Body of pancreas (tissue), 4 donors: ENCODE results near the gene CCDC81.

Source experiments
- POLR2A ChIP-seq, 3 donors: fragments of 450-650 bp; IDR thresholded peaks; one replicate each; pipeline ENCODE4 v1.6.1; 2016; ENCODE audit warnings: antibody characterized with exemption in 3 of 3, mild to moderate bottlenecking in 2 of 3
- TF ChIP-seq, protein P1 (sequence below), 7 experiments: fragments of 450-650 bp in 4 of 7; fragments of 200-600 bp in 3 of 7; sonication (generic) in 3 of 7; IDR thresholded peaks; one replicate each; pipeline ENCODE4 v1.5.1; 2016 to 2019; ENCODE audit warnings: antibody characterized with exemption in 7 of 7

DNA sequence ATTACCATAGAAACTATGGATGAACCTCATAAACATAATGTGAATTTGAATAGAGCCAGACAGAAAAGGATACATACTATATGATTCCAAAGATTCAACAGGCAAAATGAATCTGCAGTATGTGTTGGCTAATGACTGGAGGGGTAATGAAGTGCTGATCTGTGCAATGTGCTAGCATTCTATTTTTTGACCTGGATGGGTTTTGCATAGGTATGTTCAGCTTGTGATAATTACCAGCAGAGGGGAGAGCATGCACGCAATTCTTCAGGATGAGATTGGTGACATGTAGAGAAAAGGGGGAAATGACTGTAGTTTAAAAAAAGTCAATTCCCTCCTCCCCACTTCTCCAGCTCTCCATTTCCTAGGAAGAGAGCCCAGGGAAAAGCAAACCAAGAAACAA is 618 bp upstream of the CCDC81 start:
- TF ChIP-seq, protein P1, sequence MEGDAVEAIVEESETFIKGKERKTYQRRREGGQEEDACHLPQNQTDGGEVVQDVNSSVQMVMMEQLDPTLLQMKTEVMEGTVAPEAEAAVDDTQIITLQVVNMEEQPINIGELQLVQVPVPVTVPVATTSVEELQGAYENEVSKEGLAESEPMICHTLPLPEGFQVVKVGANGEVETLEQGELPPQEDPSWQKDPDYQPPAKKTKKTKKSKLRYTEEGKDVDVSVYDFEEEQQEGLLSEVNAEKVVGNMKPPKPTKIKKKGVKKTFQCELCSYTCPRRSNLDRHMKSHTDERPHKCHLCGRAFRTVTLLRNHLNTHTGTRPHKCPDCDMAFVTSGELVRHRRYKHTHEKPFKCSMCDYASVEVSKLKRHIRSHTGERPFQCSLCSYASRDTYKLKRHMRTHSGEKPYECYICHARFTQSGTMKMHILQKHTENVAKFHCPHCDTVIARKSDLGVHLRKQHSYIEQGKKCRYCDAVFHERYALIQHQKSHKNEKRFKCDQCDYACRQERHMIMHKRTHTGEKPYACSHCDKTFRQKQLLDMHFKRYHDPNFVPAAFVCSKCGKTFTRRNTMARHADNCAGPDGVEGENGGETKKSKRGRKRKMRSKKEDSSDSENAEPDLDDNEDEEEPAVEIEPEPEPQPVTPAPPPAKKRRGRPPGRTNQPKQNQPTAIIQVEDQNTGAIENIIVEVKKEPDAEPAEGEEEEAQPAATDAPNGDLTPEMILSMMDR (IDR thresholded peaks at IDR 0.05) = no peak
- no peak for TF ChIP-seq POLR2A (IDR thresholded peaks at IDR 0.05)
